HG03432 (cell line): ENCODE data around the gene MRPS27.
A peak's percentile ranks its signal among the peaks of the same experiment; 100 is the strongest.

Experiments
- ATAC-seq: cut with Tn5 transposase; IDR thresholded peaks from one replicate; pipeline ENCODE4 v1.9.1; 2021; ENCODE audit warnings: mild to moderate bottlenecking, moderate library complexity; ENCODE audit not compliant: unreplicated experiment

The MRPS27 gene

GRCh38 chr5:72292411-72292810 lies 27.6 kb downstream of the MRPS27 start:
- ATAC-seq, result no peak

- ATAC-seq, result no peak
Measured at GRCh38 chr5:72291601-72292000, 28.4 kb downstream of the MRPS27 start.

- ATAC-seq, result no peak
Measured at GRCh38 chr5:72290356-72291133, 29.5 kb downstream of the MRPS27 start.

DNA sequence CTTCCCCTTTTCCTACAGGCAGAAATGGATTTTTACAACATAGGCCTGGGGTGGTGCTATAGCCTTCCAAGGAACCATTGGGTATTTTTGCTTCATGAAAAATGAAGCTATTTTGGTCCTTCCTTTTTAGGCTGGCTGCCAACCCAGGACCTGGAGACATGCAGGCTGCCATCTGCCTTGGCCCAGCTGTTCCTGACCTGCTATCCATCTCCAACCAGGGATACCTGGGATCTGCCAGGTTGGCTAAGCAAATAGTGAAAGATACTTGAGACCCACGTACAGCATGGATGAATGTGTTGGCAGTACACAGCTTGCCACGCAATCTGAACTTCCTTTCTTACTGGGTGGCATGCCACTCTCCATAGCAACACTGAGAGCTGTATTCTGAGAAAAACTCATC lies 31.1 kb downstream of the MRPS27 start:
- ATAC-seq, result no peak

DNA sequence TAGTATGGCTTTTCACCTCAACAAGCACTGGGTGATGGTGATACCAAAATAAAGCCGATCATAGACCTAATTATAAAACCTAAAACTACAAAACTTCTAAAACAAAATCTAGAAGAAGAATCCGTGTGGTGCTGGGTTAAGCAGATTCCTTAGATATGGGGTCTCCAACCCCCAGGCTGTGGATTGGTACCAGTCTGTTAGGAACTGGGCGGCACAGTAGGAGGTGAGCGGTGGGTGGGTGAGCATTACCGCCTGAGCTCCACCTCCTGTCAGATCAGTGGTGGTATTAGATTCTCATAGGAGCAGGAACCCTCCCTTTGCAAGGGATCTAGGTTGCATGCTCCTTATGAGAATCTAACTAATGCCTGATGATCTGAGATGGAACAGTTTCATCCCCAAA lies 33.2 kb downstream of the MRPS27 start:
- ATAC-seq, result no peak

GRCh38 chr5:72285424-72285821 lies 34.6 kb downstream of the MRPS27 start:
- no peak for ATAC-seq

DNA sequence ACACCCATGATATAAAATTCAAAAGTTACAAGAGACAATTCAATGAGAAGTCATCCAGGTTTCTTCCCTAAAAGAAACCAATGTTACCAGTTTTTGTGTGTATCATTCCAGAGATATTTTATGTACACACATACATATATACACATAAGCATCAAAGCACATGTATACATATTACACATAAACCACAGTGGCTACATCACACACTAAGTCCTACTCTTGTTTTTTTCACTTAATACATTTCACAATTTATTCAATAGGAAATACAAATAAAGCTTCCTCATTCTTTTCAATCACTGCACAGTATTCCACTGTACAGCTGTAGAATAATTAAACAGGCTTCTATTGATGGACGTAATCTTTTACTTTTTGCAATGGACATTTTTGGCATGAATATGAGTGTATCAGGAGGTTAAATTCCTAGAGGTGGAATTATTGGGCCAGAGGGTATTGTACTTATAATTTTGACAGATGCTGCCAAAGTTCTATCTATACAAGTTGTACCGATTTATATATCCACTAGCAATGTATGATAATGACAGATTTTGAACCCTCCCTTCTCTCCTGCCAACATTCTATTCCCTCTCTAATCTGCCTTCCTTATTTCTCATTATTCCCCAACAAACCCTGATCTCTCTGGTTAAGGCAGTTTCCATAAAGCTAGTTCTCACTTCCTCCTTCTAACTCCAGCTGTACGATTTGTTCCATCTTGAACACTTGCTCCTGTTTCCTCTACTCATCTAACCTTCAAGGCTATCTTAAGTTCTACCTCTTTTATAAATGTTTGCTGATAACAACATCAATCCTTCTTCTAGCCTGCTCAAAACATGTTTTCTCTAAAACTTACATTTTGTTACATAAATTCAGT lies 35.2 kb downstream of the MRPS27 start:
- no peak for ATAC-seq

DNA sequence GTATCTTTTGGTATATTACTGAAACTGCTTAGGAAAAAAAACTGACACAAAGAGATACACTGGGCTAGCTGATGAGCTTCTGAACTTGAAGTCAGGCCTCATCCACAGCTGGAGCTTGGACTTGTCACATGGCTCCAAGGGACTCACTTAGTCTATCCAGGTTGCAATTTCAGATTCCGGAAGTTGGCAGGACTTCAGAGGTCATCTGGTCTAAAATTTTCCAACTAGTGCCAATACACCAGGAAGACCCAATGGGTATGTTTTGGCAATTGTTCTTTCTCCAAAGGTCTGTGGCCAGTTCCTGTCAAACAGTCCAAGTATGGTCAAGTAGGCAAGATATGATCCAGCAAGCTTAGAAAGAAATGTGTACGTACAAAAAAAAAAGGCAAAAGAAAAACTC lies 36.7 kb downstream of the MRPS27 start:
- no peak for ATAC-seq

DNA sequence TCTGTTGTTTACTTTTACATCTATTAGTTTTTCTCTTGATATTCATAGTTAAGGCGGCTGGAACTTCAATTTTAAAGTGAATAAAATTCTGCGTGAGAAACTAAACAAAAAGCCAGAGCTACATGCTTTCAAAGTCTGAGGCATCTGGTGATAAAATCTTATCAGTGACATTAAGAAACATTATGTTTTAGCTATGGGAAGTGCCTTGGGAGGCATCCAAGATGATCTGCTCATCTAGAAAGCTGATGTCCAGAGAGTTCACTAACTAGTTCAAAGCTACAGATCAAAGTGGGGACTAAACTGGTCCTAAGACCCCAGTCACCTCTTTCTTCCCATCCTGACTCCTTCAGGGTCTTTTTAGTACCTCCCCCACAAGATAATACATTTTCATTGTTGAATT lies 37.2 kb downstream of the MRPS27 start:
- no peak for ATAC-seq

- no peak for ATAC-seq
Measured at GRCh38 chr5:72281764-72282499, 38.1 kb downstream of the MRPS27 start.

DNA sequence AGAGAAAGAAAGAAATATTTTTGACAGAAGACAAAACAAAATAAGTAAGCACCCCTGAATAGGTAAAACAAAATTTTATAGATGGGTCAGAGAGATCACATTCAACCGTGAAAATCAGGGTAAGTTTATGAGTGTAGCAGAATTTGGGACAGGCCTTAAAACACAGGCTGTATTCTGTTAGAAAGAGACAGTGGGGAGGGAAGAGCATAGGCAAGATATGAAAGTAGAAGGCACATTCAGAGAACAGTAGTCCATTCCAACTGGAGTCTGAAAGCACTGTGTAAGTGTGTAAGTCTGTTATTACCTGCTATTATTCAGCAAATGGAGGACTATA lies 38.6 kb downstream of the MRPS27 start:
- no peak for ATAC-seq

- ATAC-seq, result no peak
Measured at GRCh38 chr5:72280581-72281069, 39.4 kb downstream of the MRPS27 start.

DNA sequence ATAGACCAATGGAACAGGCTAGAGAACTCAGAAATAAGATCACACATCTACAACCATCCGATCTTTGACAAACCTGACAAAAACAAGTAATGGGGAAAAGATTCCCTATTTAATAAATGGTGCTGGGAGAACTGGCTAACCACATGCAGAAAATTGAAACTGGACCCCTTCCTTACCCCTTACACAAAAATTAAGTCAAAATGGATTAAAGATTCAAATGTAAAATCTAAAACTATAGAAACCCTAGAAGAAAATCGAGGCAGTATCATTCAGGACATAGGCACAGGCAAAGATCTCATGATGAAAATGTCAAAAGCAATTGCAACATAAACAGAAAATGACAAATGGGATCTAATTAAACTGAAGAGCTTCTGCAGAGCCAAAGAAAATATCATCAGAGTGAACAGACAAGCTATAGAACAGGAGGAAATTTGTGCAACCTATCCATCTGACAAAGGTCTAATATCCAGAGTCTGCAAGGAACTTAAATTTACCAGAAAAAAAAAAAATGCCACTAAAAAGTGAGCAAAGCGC lies 43.8 kb downstream of the MRPS27 start:
- ATAC-seq, result no peak

GRCh38 chr5:72273547-72273946 lies 46.5 kb downstream of the MRPS27 start:
- no peak for ATAC-seq

- no peak for ATAC-seq
Measured at GRCh38 chr5:72272398-72272797, 47.6 kb downstream of the MRPS27 start.

- ATAC-seq, result no peak
Measured at GRCh38 chr5:72271702-72272101, 48.3 kb downstream of the MRPS27 start.

GRCh38 chr5:72270037-72270436 lies 50.0 kb downstream of the MRPS27 start:
- ATAC-seq, result no peak

DNA sequence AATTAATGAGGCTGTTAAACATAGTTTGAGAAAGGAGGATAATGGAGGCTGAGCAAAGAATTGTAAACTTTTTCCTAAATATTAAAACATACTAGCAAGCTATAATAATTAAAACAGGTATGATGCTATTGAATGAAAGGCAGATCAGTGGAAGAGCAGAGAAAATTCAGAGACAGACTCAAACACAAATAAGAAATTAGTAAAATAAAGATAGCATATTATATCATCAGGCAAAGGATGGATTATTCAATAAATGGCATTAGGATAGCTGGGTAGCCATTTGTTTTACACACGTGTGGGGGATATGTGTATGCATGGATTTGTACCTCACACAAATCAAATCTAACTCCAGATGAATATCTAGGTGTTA lies 50.6 kb downstream of the MRPS27 start:
- ATAC-seq, result no peak

DNA sequence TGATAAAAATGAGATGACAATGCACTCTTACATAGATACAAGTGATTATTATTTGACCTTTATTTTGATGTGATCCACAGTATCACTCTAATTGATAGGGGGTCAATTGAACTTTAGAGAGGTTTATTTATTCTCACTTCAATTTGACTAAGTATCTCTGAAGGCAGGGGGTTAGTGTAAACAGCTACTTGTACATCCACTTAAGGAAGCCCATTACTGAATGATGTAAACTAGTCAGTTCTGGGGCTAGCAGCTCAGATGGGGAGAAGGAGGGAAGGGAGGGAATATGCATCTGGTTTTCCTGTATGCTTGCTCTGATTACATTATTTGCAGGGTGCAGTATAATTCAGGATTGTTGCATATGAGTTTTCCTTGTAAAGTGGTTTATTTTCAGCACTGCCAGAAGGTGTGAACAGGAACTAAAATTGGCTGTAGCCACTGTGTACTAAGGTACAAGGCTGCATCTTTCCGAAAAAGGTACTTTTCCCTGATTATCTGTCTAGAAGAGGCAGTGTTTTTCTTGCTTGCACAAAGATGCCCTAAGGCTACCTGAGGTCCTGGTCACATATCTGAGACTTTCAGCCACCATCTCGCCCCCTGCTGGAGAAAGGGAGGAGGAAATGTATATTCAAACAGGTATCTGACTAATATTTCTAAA lies 51.2 kb downstream of the MRPS27 start:
- peak; percentile 43 for ATAC-seq

- no peak for ATAC-seq
Measured at GRCh38 chr5:72268260-72268659, 51.8 kb downstream of the MRPS27 start.

DNA sequence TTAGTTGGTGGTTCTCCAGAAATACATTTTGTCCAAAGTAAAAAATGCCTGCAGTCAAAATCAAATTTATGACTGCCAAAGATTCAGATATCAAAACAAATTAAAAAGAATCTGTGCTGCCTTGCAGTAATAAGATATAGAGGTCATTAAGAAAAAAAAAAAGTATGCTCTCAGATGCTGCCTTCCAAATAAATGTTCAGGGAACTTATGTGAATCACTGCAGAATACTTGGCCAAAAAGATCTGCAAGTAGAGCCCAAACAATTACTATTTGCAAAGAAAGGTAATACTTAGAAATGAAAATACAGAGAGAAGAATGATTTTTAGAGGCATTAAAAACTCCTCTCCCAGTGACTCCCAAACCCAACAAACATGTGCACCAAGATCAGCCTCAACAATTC lies 52.4 kb downstream of the MRPS27 start:
- no peak for ATAC-seq
